ENCODE results near the gene RDH8.

DNA sequence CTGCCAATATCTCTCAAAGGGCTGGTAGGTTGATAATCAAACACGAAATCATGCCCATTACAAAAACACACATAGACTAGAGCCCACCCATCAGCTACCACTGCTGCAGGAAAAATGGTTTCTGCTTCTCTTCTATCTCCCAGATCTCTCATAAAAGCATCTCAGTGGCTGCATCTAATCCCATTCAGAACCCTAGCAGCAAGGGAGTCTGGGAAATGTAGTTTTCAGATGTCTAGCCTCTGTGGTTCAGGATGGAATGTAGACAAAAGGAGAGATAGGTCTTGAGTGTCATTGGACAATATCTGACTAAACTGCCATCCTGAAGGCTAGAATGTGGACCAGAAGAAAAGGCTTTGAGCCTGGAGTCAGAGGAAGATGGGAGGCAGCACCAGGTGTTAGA, 32.1 kb downstream of the RDH8 start:
- TF ChIP-seq POLR2AphosphoS5 (IDR thresholded peaks at IDR 0.05; ENCODE audit: low read depth, low read length) = no peak
- TF ChIP-seq TAF1 (IDR thresholded peaks at IDR 0.05; ENCODE audit: borderline replicate concordance, insufficient read depth, low read length) = no peak
- TF ChIP-seq, protein P1, sequence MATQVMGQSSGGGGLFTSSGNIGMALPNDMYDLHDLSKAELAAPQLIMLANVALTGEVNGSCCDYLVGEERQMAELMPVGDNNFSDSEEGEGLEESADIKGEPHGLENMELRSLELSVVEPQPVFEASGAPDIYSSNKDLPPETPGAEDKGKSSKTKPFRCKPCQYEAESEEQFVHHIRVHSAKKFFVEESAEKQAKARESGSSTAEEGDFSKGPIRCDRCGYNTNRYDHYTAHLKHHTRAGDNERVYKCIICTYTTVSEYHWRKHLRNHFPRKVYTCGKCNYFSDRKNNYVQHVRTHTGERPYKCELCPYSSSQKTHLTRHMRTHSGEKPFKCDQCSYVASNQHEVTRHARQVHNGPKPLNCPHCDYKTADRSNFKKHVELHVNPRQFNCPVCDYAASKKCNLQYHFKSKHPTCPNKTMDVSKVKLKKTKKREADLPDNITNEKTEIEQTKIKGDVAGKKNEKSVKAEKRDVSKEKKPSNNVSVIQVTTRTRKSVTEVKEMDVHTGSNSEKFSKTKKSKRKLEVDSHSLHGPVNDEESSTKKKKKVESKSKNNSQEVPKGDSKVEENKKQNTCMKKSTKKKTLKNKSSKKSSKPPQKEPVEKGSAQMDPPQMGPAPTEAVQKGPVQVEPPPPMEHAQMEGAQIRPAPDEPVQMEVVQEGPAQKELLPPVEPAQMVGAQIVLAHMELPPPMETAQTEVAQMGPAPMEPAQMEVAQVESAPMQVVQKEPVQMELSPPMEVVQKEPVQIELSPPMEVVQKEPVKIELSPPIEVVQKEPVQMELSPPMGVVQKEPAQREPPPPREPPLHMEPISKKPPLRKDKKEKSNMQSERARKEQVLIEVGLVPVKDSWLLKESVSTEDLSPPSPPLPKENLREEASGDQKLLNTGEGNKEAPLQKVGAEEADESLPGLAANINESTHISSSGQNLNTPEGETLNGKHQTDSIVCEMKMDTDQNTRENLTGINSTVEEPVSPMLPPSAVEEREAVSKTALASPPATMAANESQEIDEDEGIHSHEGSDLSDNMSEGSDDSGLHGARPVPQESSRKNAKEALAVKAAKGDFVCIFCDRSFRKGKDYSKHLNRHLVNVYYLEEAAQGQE (IDR thresholded peaks at IDR 0.05; ENCODE audit: insufficient read depth in 1 of 2, low read depth in 2 of 2, low read length in 2 of 2) = no peak

Data from PFSK-1 (cell line).